Subcutaneous abdominal adipose tissue (tissue), 5 donors: ENCODE measurements around the gene C1QTNF5.

Experiments used
- H3K27ac ChIP-seq: one replicate; pipeline ENCODE4 v1.7.0; 2013; ENCODE audit warnings: low read depth, mild to moderate bottlenecking, inconsistent platforms, low read length, moderate library complexity
- H3K27me3 ChIP-seq, 5 donors: one replicate each; pipeline ENCODE4 v1.7.0; 2013; ENCODE audit warnings: low read length in 5 of 5, inconsistent platforms in 1 of 5; ENCODE audit not compliant: control insufficient read depth in 5 of 5, insufficient read depth in 4 of 5
- H3K36me3 ChIP-seq, 5 donors: one replicate each; pipeline ENCODE4 v1.7.0; 2013; ENCODE audit warnings: low read length in 5 of 5; ENCODE audit not compliant: control insufficient read depth in 5 of 5, insufficient read depth in 5 of 5
- H3K4me1 ChIP-seq, 5 donors: one replicate each; pipeline ENCODE4 v1.7.0; 2013; ENCODE audit warnings: low read length in 5 of 5, mild to moderate bottlenecking in 3 of 5, moderate library complexity in 1 of 5; ENCODE audit not compliant: control insufficient read depth in 5 of 5, insufficient read depth in 5 of 5
- H3K4me3 ChIP-seq, 5 donors: one replicate each; pipeline ENCODE4 v1.7.0; 2013; ENCODE audit warnings: low read length in 5 of 5, low read depth in 1 of 5
- H3K9ac ChIP-seq, 5 donors: one replicate each; pipeline ENCODE4 v1.7.0; 2013; ENCODE audit warnings: low read length in 5 of 5, mild to moderate bottlenecking in 4 of 5, moderate library complexity in 3 of 5
- H3K9me3 ChIP-seq, 5 donors: one replicate each; pipeline ENCODE4 v1.7.0; 2013; ENCODE audit warnings: low read length in 5 of 5; ENCODE audit not compliant: control insufficient read depth in 5 of 5
- donor health status: healthy.
- donor health status: healthy.
- donor health status: healthy.
- donor health status: healthy.
- donor health status: healthy.

Gene C1QTNF5

GRCh38 chr11:119317592-119318239 lies 23.0 kb downstream of the C1QTNF5 start:
- peaks cover 0 to 10% (median 6%) of the 10 kb centered on the region in 5 donors for H3K27me3 ChIP-seq

GRCh38 chr11:119316729-119317591 lies 23.7 kb downstream of the C1QTNF5 start, which contains the start of gene MCAM:
MCAM (minus strand) TSS chr11:119317130; CDS start chr11:119317101, 29 bp downstream.
- peak within 1 kb of the TSS; percentile 74 to 93 (median 82) for H3K4me3 ChIP-seq
- peaks cover 0 to 10% (median 6%) of the 10 kb centered on the region in 5 donors for H3K27me3 ChIP-seq
- H3K27ac ChIP-seq: peak within 1 kb of the TSS; percentile 95
- peak within 1 kb of the TSS; percentile 83 to 91 (median 87) for H3K9ac ChIP-seq
- H3K9me3 ChIP-seq: no peaks in the 10 kb centered on the region
- peaks cover 3 to 30% (median 24%) of the 10 kb centered on the region in 5 donors for H3K36me3 ChIP-seq
- H3K4me1 ChIP-seq: peaks cover 12 to 94% (median 80%) of the 10 kb centered on the region in 5 donors

More at GRCh38 chr11:119317592-119318239, 23.0 kb downstream of the C1QTNF5 start:
- peaks cover 3 to 22% (median 17%) of the 10 kb centered on the region in 5 donors for H3K36me3 ChIP-seq
- H3K9ac ChIP-seq: peak overlapping the region; percentile 56 to 83 (median 74)
- peak overlapping the region; percentile 85 for H3K27ac ChIP-seq
- peak overlapping the region; percentile 29 to 82 (median 57) for H3K4me3 ChIP-seq
- H3K9me3 ChIP-seq: no peaks in the 10 kb centered on the region
- H3K4me1 ChIP-seq: peaks cover 12 to 93% (median 77%) of the 10 kb centered on the region in 5 donors

- peak overlapping the region; percentile 74 to 93 (median 82) for H3K4me3 ChIP-seq
- peaks cover 3 to 38% (median 32%) of the 10 kb centered on the region in 5 donors for H3K36me3 ChIP-seq
- peak overlapping the region; percentile 80 to 91 (median 87) for H3K9ac ChIP-seq
- peak overlapping the region; percentile 95 for H3K27ac ChIP-seq
- no peaks in the 10 kb centered on the region for H3K9me3 ChIP-seq
- peaks cover 13 to 95% (median 79%) of the 10 kb centered on the region in 5 donors for H3K4me1 ChIP-seq
- H3K27me3 ChIP-seq: peaks cover 0 to 10% (median 6%) of the 10 kb centered on the region in 5 donors
Measured at GRCh38 chr11:119316016-119316728, 24.5 kb downstream of the C1QTNF5 start.

- Histone ChIP-seq H3K27me3 (peaks cover 0 to 7% (median 6%) of the 10 kb centered on the region in 5 donors), H3K4me3 (peak overlapping the region; percentile 74 to 93 (median 82)), H3K4me1 (peaks cover 13 to 96% (median 79%) of the 10 kb centered on the region in 5 donors), H3K9ac (peak overlapping the region; percentile 80 to 91 (median 87)), H3K9me3 (no peaks in the 10 kb centered on the region), H3K27ac (peak overlapping the region; percentile 95), H3K36me3 (peaks cover 3 to 46% (median 40%) of the 10 kb centered on the region in 5 donors)
Measured at GRCh38 chr11:119315131-119316015, 25.3 kb downstream of the C1QTNF5 start.

- Histone ChIP-seq H3K27me3 (peaks cover 0 to 7% (median 6%) of the 10 kb centered on the region in 5 donors), H3K36me3 (peaks cover 3 to 52% (median 46%) of the 10 kb centered on the region in 5 donors), H3K9ac (peak overlapping the region; percentile 80 to 91 (median 87))
Measured at GRCh38 chr11:119314726-119315125, 26.0 kb downstream of the C1QTNF5 start.

GRCh38 chr11:119310682-119311052 lies 30.0 kb downstream of the C1QTNF5 start:
- Histone ChIP-seq H3K4me1 (peaks cover 14 to 97% (median 72%) of the 10 kb centered on the region in 5 donors), H3K27ac (no peak overlapping the region), H3K4me3 (no peak overlapping the region), H3K9me3 (no peaks in the 10 kb centered on the region), H3K9ac (peak overlapping the region in 1 of 5 donors; percentile 12), H3K36me3 (peaks cover 3 to 73% (median 63%) of the 10 kb centered on the region in 5 donors), H3K27me3 (peaks cover 0 to 4% (median 2%) of the 10 kb centered on the region in 5 donors)

More at GRCh38 chr11:119314726-119315125, 26.0 kb downstream of the C1QTNF5 start:
- Histone ChIP-seq H3K27ac (peak overlapping the region; percentile 95), H3K9me3 (no peaks in the 10 kb centered on the region), H3K4me1 (peaks cover 12 to 96% (median 80%) of the 10 kb centered on the region in 5 donors), H3K4me3 (peak overlapping the region; percentile 71 to 82 (median 77))

- Histone ChIP-seq H3K4me1 (peaks cover 11 to 97% (median 72%) of the 10 kb centered on the region in 5 donors), H3K27ac (no peak overlapping the region), H3K9me3 (no peaks in the 10 kb centered on the region), H3K4me3 (no peak overlapping the region), H3K27me3 (no peaks in the 10 kb centered on the region), H3K36me3 (peaks cover 3 to 75% (median 66%) of the 10 kb centered on the region in 5 donors), H3K9ac (peak overlapping the region in 1 of 5 donors; percentile 3)
Measured at GRCh38 chr11:119309953-119310681, 30.6 kb downstream of the C1QTNF5 start.

GRCh38 chr11:119309411-119309810 lies 31.3 kb downstream of the C1QTNF5 start:
- H3K27ac ChIP-seq: no peak overlapping the region
- H3K9ac ChIP-seq: no peak overlapping the region
- H3K27me3 ChIP-seq: no peaks in the 10 kb centered on the region
- peaks cover 11 to 91% (median 67%) of the 10 kb centered on the region in 5 donors for H3K4me1 ChIP-seq
- H3K4me3 ChIP-seq: no peak overlapping the region
- H3K9me3 ChIP-seq: no peaks in the 10 kb centered on the region
- H3K36me3 ChIP-seq: peaks cover 3 to 73% (median 66%) of the 10 kb centered on the region in 5 donors
